H9 (cell line): ENCODE results near the gene DAAM1. TPM values are rescaled to one million over a fixed set of nuclear protein-coding genes. Genes with fewer than 3 reads are reported as not detected.

Experiments
- DNase-seq: peaks from one replicate; pipeline ENCODE4 v3.0.0-alpha.2; 2017
- H2AFZ ChIP-seq: one replicate; pipeline ENCODE4 v1.6.1; 2013; ENCODE audit warnings: mild to moderate bottlenecking, low read length, control low read depth, moderate library complexity
- H2AK5ac ChIP-seq: 2 replicates; pipeline ENCODE4 v1.6.1; 2013; ENCODE audit warnings: low read length, control low read depth, mixed read lengths; ENCODE audit not compliant: insufficient read length
- H2BK120ac ChIP-seq: one replicate; pipeline ENCODE4 v1.6.1; 2013; ENCODE audit warnings: low read depth, mild to moderate bottlenecking, low read length, control low read depth, inconsistent platforms; ENCODE audit not compliant: poor library complexity, severe bottlenecking
- H2BK12ac ChIP-seq: 2 replicates; pipeline ENCODE4 v1.6.1; 2013; ENCODE audit warnings: low read length, control low read depth, mixed read lengths, low read depth; ENCODE audit not compliant: insufficient read length
- H2BK15ac ChIP-seq: 2 replicates; pipeline ENCODE4 v1.6.1; 2013; ENCODE audit warnings: low read depth, low read length, control low read depth
- H2BK20ac ChIP-seq: one replicate; pipeline ENCODE4 v1.6.1; 2013; ENCODE audit warnings: low read depth, mild to moderate bottlenecking, low read length, control low read depth, inconsistent platforms; ENCODE audit not compliant: poor library complexity, severe bottlenecking
- H2BK5ac ChIP-seq: 2 replicates; pipeline ENCODE4 v1.6.1; 2013; ENCODE audit warnings: low read length, control low read depth, mixed read lengths; ENCODE audit not compliant: insufficient read length
- H3K14ac ChIP-seq: 2 replicates; pipeline ENCODE4 v1.6.1; 2013; ENCODE audit warnings: low read length, control low read depth; ENCODE audit not compliant: insufficient read depth
- H3K18ac ChIP-seq: 2 replicates; pipeline ENCODE4 v1.6.1; 2013; ENCODE audit warnings: low read depth, mild to moderate bottlenecking, mixed read lengths, low read length, control low read depth; ENCODE audit not compliant: insufficient read length
- H3K23ac ChIP-seq: 2 replicates; pipeline ENCODE4 v1.6.1; 2013; ENCODE audit warnings: low read length, control low read depth, mixed read lengths, low read depth; ENCODE audit not compliant: insufficient read length
- H3K23me2 ChIP-seq: 2 replicates; pipeline ENCODE4 v1.6.1; 2013; ENCODE audit warnings: low read depth, mild to moderate bottlenecking, mixed read lengths, low read length, control low read depth; ENCODE audit not compliant: insufficient read length, poor library complexity, severe bottlenecking
- H3K27ac ChIP-seq: 2 replicates; pipeline ENCODE4 v1.5.1; 2013; ENCODE audit warnings: low read length, control low read depth, mixed read lengths, low read depth; ENCODE audit not compliant: insufficient read length
- H3K27me3 ChIP-seq: 2 replicates; pipeline ENCODE4 v1.6.1; 2013; ENCODE audit warnings: low read length, control low read depth, inconsistent platforms; ENCODE audit not compliant: insufficient read depth
- H3K4ac ChIP-seq: 2 replicates; pipeline ENCODE4 v1.6.1; 2013; ENCODE audit warnings: low read depth, mild to moderate bottlenecking, control low read depth, inconsistent platforms, low read length, moderate library complexity
- H3K4me1 ChIP-seq: 2 replicates; pipeline ENCODE4 v1.6.1; 2013; ENCODE audit warnings: low read length, control low read depth, inconsistent platforms; ENCODE audit not compliant: insufficient read depth
- H3K4me2 ChIP-seq: 2 replicates; pipeline ENCODE4 v1.6.1; 2013; ENCODE audit warnings: low read length, control low read depth, mixed read lengths; ENCODE audit not compliant: insufficient read length, insufficient read depth
- H3K56ac ChIP-seq: 2 replicates; pipeline ENCODE4 v1.6.1; 2013; ENCODE audit warnings: low read depth, mild to moderate bottlenecking, mixed read lengths, low read length, control low read depth; ENCODE audit not compliant: insufficient read length
- H3K79me1 ChIP-seq: 2 replicates; pipeline ENCODE4 v1.6.1; 2013; ENCODE audit warnings: low read depth, mild to moderate bottlenecking, moderate library complexity, low read length, control low read depth, inconsistent platforms; ENCODE audit not compliant: insufficient read depth, poor library complexity, severe bottlenecking
- H3K79me2 ChIP-seq: 2 replicates; pipeline ENCODE4 v1.6.1; 2013; ENCODE audit warnings: low read length, control low read depth, inconsistent platforms; ENCODE audit not compliant: insufficient read depth
- H3K9ac ChIP-seq: 2 replicates; pipeline ENCODE4 v1.6.1; 2013; ENCODE audit warnings: low read length, control low read depth, mixed read lengths; ENCODE audit not compliant: insufficient read length; ENCODE audit errors: extremely low read depth
- H3K9me3 ChIP-seq: one replicate; pipeline ENCODE4 v1.6.1; 2013; ENCODE audit warnings: low read depth, low read length, inconsistent platforms; ENCODE audit not compliant: control insufficient read depth
- H3T11ph ChIP-seq: one replicate; pipeline ENCODE4 v1.6.1; 2013; ENCODE audit warnings: mild to moderate bottlenecking, low read length, control low read depth, inconsistent platforms
- H4K20me1 ChIP-seq: one replicate; pipeline ENCODE4 v1.6.1; 2013; ENCODE audit not compliant: control insufficient read depth, insufficient read length, insufficient read depth
- H4K5ac ChIP-seq: 2 replicates; pipeline ENCODE4 v1.6.1; 2013; ENCODE audit warnings: low read depth, mild to moderate bottlenecking, mixed read lengths, low read length, control low read depth; ENCODE audit not compliant: insufficient read length
- H4K8ac ChIP-seq: replicated peaks from 2 replicates; pipeline ENCODE4 v1.6.1; 2013; ENCODE audit warnings: low read length, control low read depth, mixed read lengths, low read depth; ENCODE audit not compliant: insufficient read length
- H4K91ac ChIP-seq: 2 replicates; pipeline ENCODE4 v1.6.1; 2013; ENCODE audit warnings: low read depth, mild to moderate bottlenecking, moderate library complexity, mixed read lengths, low read length, control low read depth; ENCODE audit not compliant: insufficient read length
- H3K27ac Mint-ChIP-seq, 3 experiments: 2 replicates in 2 of 3; 3 replicates in 1 of 3; pipeline ENCODE4 v1.8.0; 2020 to 2021; ENCODE audit warnings: mixed read lengths in 3 of 3, mild to moderate bottlenecking in 1 of 3, moderate library complexity in 1 of 3
- H3K27me3 Mint-ChIP-seq: 2 replicates; pipeline ENCODE4 v1.8.0; 2021; ENCODE audit warnings: low read depth, mild to moderate bottlenecking, moderate library complexity, mixed read lengths
- H3K36me3 Mint-ChIP-seq, 3 experiments: 2 replicates in 2 of 3; 3 replicates in 1 of 3; pipeline ENCODE4 v1.8.0; 2020 to 2021; ENCODE audit warnings: low read depth in 3 of 3, mixed read lengths in 3 of 3; ENCODE audit not compliant: insufficient read depth in 1 of 3
- H3K4me1 Mint-ChIP-seq, 2 experiments: 2 replicates each; pipeline ENCODE4 v1.8.0; 2020; ENCODE audit warnings: mixed read lengths in 2 of 2
- H3K4me3 Mint-ChIP-seq, 2 experiments: 2 replicates in 1 of 2; 3 replicates in 1 of 2; pipeline ENCODE4 v1.8.0; 2020 to 2021; ENCODE audit warnings: mild to moderate bottlenecking in 2 of 2, mixed read lengths in 2 of 2, moderate library complexity in 1 of 2
- H3K9me3 Mint-ChIP-seq, 2 experiments: 2 replicates in 1 of 2; 3 replicates in 1 of 2; pipeline ENCODE4 v1.8.0; 2020; ENCODE audit warnings: mild to moderate bottlenecking in 2 of 2, mixed read lengths in 2 of 2, moderate library complexity in 1 of 2
- total RNA-seq: library from RNA; stranded (reverse); gene quantifications from 2 replicates; pipeline ENCODE4 v1.2.1, GENCODE V29; 2021
- TF ChIP-seq, protein P1 (sequence below): fragments of 200-600 bp; sonication (generic); conservative IDR thresholded peaks from 3 replicates; pipeline ENCODE4 v1.8.0; 2021; ENCODE audit warnings: antibody characterized with exemption, mild to moderate bottlenecking

Gene DAAM1
- total RNA-seq, 1 experiment from 2014 or later = 19.5 TPM

DNA sequence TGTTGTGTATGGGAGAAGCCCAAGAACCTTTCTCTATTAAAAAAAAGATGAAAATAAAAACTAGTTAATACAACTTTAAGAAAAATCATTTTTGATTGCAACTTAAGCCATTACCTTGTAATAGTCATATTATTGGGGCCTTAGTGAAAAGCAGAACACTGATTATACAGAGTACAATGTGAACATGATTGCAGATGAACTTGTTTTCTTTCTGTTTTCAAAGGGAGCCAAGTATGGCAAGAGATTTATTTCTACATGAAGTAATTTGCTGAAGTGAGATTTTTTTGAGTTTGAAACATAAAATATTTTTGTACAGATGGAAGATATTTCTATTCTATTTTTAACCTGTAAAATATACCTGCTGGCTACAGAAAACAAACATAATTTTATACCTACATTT, 171.8 kb downstream of the DAAM1 start:
- Histone ChIP-seq H3K14ac (no peak overlapping the region), H2BK20ac (no peak overlapping the region), H4K20me1 (no peaks in the 10 kb centered on the region), H3K27me3 (no peaks in the 10 kb centered on the region), H3K79me1 (no peaks in the 10 kb centered on the region), H3K23ac (no peak overlapping the region), H2BK120ac (no peak overlapping the region), H3K4me1 (no peaks in the 10 kb centered on the region; the same call in none of the 2 replicates), H3T11ph (no peak overlapping the region), H4K5ac (no peak overlapping the region), H4K91ac (no peak overlapping the region), H3K9me3 (no peaks in the 10 kb centered on the region), H2BK5ac (no peak overlapping the region), H3K79me2 (no peaks in the 10 kb centered on the region), H3K9ac (no peak overlapping the region), H2BK15ac (no peak overlapping the region), H2AK5ac (no peak overlapping the region), H2AFZ (no peak overlapping the region), H3K18ac (no peak overlapping the region), H4K8ac (no peak overlapping the region), H3K56ac (no peak overlapping the region), H2BK12ac (no peak overlapping the region), H3K4ac (no peak overlapping the region), H3K27ac (no peak overlapping the region), H3K4me2 (no peak overlapping the region), H3K23me2 (no peaks in the 10 kb centered on the region)
- TF ChIP-seq, protein P1, sequence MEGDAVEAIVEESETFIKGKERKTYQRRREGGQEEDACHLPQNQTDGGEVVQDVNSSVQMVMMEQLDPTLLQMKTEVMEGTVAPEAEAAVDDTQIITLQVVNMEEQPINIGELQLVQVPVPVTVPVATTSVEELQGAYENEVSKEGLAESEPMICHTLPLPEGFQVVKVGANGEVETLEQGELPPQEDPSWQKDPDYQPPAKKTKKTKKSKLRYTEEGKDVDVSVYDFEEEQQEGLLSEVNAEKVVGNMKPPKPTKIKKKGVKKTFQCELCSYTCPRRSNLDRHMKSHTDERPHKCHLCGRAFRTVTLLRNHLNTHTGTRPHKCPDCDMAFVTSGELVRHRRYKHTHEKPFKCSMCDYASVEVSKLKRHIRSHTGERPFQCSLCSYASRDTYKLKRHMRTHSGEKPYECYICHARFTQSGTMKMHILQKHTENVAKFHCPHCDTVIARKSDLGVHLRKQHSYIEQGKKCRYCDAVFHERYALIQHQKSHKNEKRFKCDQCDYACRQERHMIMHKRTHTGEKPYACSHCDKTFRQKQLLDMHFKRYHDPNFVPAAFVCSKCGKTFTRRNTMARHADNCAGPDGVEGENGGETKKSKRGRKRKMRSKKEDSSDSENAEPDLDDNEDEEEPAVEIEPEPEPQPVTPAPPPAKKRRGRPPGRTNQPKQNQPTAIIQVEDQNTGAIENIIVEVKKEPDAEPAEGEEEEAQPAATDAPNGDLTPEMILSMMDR = no peak
- peaks cover 21 to 22% of the 10 kb centered on the region in 2 experiments for H3K4me1 Mint-ChIP-seq
- no peak overlapping the region for H3K4me3 Mint-ChIP-seq
- DNase-seq = no peak
- no peak overlapping the region for H3K27ac Mint-ChIP-seq
- H3K36me3 Mint-ChIP-seq = peaks cover 1 to 5% (median 3%) of the 10 kb centered on the region in 3 experiments; a peak in 2 of 7 replicates
- no peaks in the 10 kb centered on the region for H3K9me3 Mint-ChIP-seq
- H3K27me3 Mint-ChIP-seq = peaks cover 3% of the 10 kb centered on the region; the same call in 1 of the 2 replicates
